ENCODE measurements around the gene FGFR4. TPM values are rescaled to one million over a fixed set of nuclear protein-coding genes. Genes with fewer than 3 reads are reported as not detected.

Gene FGFR4
- total RNA-seq, 4 donors from 2014 or later, result 15.3 to 86.2 (median 22.2) TPM

DNA sequence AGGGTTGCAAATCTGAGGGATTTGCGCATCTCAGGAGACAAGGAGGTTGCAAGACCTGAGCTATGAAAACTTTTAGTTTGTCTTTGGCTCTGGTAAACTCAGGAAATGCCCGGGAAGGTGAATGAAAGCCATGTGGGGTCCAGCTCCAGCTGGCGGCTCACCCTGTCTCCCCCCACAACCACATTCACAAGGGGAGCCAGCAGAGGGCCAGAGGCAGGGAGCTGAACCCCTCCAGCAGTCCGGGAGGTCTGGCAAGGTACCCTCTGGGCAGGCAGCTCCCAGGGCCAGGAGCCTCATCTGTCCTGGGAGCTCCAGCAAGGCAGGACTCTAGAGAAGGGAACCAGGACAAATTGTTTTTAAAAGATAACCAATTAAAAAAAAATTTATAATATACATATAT, 2.5 kb upstream of the FGFR4 start:
- Histone ChIP-seq H3K27me3 (no peaks in the 10 kb centered on the region), H3K36me3 (no peaks in the 10 kb centered on the region), H3K27ac (no peak overlapping the region), H3K4me1 (peaks cover 5 to 23% (median 18%) of the 10 kb centered on the region in 4 donors), H3K9me3 (no peaks in the 10 kb centered on the region), H3K4me3 (no peak overlapping the region)
- TF ChIP-seq, protein P1, sequence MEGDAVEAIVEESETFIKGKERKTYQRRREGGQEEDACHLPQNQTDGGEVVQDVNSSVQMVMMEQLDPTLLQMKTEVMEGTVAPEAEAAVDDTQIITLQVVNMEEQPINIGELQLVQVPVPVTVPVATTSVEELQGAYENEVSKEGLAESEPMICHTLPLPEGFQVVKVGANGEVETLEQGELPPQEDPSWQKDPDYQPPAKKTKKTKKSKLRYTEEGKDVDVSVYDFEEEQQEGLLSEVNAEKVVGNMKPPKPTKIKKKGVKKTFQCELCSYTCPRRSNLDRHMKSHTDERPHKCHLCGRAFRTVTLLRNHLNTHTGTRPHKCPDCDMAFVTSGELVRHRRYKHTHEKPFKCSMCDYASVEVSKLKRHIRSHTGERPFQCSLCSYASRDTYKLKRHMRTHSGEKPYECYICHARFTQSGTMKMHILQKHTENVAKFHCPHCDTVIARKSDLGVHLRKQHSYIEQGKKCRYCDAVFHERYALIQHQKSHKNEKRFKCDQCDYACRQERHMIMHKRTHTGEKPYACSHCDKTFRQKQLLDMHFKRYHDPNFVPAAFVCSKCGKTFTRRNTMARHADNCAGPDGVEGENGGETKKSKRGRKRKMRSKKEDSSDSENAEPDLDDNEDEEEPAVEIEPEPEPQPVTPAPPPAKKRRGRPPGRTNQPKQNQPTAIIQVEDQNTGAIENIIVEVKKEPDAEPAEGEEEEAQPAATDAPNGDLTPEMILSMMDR (IDR thresholded peaks at IDR 0.05), result no peak
- no peak for TF ChIP-seq POLR2AphosphoS5 (IDR thresholded peaks at IDR 0.05)
- no peak for TF ChIP-seq POLR2A (IDR thresholded peaks at IDR 0.05)
- TF ChIP-seq EP300 (IDR thresholded peaks at IDR 0.05; ENCODE audit: low read depth), result no peak
- WGBS, 2 donors (ENCODE audit: low coverage in 1 of 2), result 62 to 83% methylated on average over 1 to 4 of the region's 4 CpGs
- in situ Hi-C loops (cut with MboI; ENCODE audit: low pct_ligation_motif_present in 1 of 4, low pct_unique_long_range_greater_than_20kb in 1 of 4, low sequenced_read_pairs in 3 of 4), result no loop called here
- intact Hi-C loops (cut with DNase I; ENCODE audit: low total_unique reads), result no loop called here
- DNase-seq, result no peak

DNA sequence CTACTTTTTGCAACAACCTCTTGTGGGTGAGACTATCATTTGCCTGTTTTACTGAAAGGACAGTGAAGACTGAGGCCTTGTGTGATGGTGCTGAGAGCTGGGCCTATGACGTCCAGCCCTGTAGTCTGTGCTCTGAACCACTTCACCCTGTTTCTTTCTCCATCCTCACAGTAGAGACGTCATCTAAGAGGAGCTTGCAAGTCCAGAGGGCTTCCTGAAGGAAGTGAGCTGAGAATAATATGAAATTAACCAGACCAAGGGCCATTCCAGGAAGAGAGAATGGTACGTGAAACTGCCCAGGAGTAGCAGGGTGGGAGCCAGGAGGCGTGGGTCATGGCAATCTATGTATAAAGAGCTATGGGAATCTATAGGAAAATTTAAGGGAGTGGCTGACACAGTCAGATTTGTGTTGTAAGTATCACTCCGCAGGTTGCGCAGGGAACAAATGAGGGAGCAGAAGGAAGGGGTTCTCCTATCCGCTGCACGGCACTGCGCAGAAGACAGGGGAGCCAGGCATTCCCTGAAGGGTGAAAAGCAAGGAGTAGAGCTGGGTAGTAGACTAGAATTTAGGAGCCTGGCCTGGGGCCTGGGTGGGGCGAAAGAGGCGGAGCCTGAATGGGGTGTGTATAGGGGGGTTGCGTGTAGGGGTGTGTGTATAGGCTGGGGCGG, 596 bp upstream of the FGFR4 start:
- in situ Hi-C loops (cut with MboI; ENCODE audit: low pct_ligation_motif_present in 1 of 4, low pct_unique_long_range_greater_than_20kb in 1 of 4, low sequenced_read_pairs in 3 of 4) (no loop called here), intact Hi-C loops (cut with DNase I; ENCODE audit: low total_unique reads) (no loop called here)
- H3K36me3 ChIP-seq, result no peaks in the 10 kb centered on the region
- WGBS, 2 donors (ENCODE audit: low coverage in 1 of 2), result 29 to 56% methylated on average over 9 to 13 of the region's 13 CpGs
- no peaks in the 10 kb centered on the region for H3K27me3 ChIP-seq
- no peaks in the 10 kb centered on the region for H3K9me3 ChIP-seq
- no peak for DNase-seq
- peak overlapping the region; percentile 77 to 87 (median 82) for H3K27ac ChIP-seq
- peak overlapping the region in 1 of 4 donors; percentile 52 for H3K4me3 ChIP-seq
- H3K4me1 ChIP-seq, result peaks cover 9 to 38% (median 29%) of the 10 kb centered on the region in 4 donors
- TF ChIP-seq EP300 (IDR thresholded peaks at IDR 0.05; ENCODE audit: low read depth), result no peak
- TF ChIP-seq POLR2AphosphoS5 (IDR thresholded peaks at IDR 0.05), result no peak
- TF ChIP-seq, protein P1 (IDR thresholded peaks at IDR 0.05), result no peak
- no peak for TF ChIP-seq POLR2A (IDR thresholded peaks at IDR 0.05)

DNA sequence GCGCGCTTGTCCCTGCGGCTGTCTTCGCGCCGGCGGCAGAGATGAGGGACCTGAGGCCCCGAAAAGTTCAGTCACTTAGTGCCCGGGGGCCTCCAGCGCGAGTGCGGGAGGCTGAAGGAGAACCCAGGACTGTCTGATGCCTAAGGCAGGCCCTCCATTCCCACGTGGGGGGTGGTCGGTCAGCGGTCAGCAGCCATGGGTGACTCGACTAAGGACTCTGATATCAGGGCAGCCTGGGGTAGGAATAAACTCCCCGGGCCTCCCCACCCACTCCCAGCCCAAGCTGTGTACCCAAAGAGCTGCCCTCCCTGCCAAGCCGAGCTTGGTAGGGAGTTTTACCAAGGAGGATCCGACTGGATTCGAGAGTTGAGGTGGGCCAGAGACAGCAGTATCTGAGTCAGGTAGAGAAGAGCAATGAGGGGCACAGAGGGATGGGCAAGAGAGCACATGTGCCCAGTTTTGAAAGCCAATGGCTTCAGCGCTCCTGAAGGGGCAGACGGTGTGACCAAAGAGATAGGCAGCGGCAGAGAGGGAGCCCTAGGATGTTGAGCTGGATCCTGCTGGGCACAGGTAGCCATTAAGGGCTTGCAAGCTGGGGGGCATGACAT, 787 bp downstream of the FGFR4 start:
- H3K36me3 ChIP-seq, result no peaks in the 10 kb centered on the region
- intact Hi-C loops (cut with DNase I; ENCODE audit: low total_unique reads), result no loop called here
- H3K27ac ChIP-seq, result peak overlapping the region; percentile 59 to 87 (median 82)
- no peak for TF ChIP-seq POLR2AphosphoS5 (IDR thresholded peaks at IDR 0.05)
- no peak for TF ChIP-seq POLR2A (IDR thresholded peaks at IDR 0.05)
- TF ChIP-seq, protein P1 (IDR thresholded peaks at IDR 0.05), result no peak
- TF ChIP-seq EP300 (IDR thresholded peaks at IDR 0.05; ENCODE audit: low read depth), result no peak
- 28% methylated on average over 11 of the region's 23 CpGs; no CpG with 5 or more reads in 1 of the 2 donors for WGBS, 2 donors (ENCODE audit: low coverage in 1 of 2)
- no peaks in the 10 kb centered on the region for H3K9me3 ChIP-seq
- no peaks in the 10 kb centered on the region for H3K27me3 ChIP-seq
- DNase-seq, result no peak
- peaks cover 9 to 45% (median 37%) of the 10 kb centered on the region in 4 donors for H3K4me1 ChIP-seq
- in situ Hi-C loops (cut with MboI; ENCODE audit: low pct_ligation_motif_present in 1 of 4, low pct_unique_long_range_greater_than_20kb in 1 of 4, low sequenced_read_pairs in 3 of 4), result no loop called here
- H3K4me3 ChIP-seq, result peak overlapping the region in 3 of 4 donors; percentile 37 to 52 (median 46)

DNA sequence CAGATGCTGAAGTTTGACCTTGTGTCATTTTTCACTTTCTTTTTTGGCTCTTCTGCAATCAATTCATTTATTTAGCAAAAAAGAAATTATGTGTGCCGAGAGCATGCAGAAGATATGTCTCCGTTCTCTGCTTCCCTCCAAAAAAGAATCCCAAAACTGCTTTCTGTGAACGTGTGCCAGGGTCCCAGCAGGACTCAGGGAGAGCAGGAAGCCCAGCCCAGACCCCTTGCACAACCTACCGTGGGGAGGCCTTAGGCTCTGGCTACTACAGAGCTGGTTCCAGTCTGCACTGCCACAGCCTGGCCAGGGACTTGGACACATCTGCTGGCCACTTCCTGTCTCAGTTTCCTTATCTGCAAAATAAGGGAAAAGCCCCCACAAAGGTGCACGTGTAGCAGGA, 2.4 kb downstream of the FGFR4 start:
- H3K27me3 ChIP-seq, result no peaks in the 10 kb centered on the region
- no peak for DNase-seq
- H3K4me3 ChIP-seq, result no peak overlapping the region
- no peaks in the 10 kb centered on the region for H3K36me3 ChIP-seq
- no peaks in the 10 kb centered on the region for H3K9me3 ChIP-seq
- intact Hi-C loops (cut with DNase I; ENCODE audit: low total_unique reads), result no loop called here
- TF ChIP-seq EP300 (IDR thresholded peaks at IDR 0.05; ENCODE audit: low read depth) (no peak), POLR2A (IDR thresholded peaks at IDR 0.05) (no peak), POLR2AphosphoS5 (IDR thresholded peaks at IDR 0.05) (no peak)
- TF ChIP-seq, protein P1 (IDR thresholded peaks at IDR 0.05), result no peak
- peaks cover 9 to 45% (median 37%) of the 10 kb centered on the region in 4 donors for H3K4me1 ChIP-seq
- peak overlapping the region; percentile 63 to 87 (median 73) for H3K27ac ChIP-seq
- in situ Hi-C loops (cut with MboI; ENCODE audit: low pct_ligation_motif_present in 1 of 4, low pct_unique_long_range_greater_than_20kb in 1 of 4, low sequenced_read_pairs in 3 of 4), result no loop called here
- WGBS, 2 donors (ENCODE audit: low coverage in 1 of 2), result 33 to 40% methylated on average over 2 to 5 of the region's 5 CpGs

Measured in transverse colon (tissue), 4 donors.